Endodermal cell (in vitro differentiated cells): ENCODE results near the gene PAN2. TPM values are rescaled to one million over a fixed set of nuclear protein-coding genes. Genes with fewer than 3 reads are reported as not detected.

Experiments
- DNase-seq: peaks from one replicate; pipeline ENCODE4 v3.0.0-alpha.2; 2017
- H3K27ac ChIP-seq: 2 replicates; pipeline ENCODE4 v1.5.1; 2013; ENCODE audit warnings: mild to moderate bottlenecking, low read depth, low read length, moderate library complexity
- H3K27me3 ChIP-seq: 2 replicates; pipeline ENCODE4 v1.6.1; 2013; ENCODE audit warnings: mild to moderate bottlenecking, low read length, moderate library complexity; ENCODE audit not compliant: insufficient read depth, control insufficient read depth, poor library complexity, severe bottlenecking
- H3K36me3 ChIP-seq: 2 replicates; pipeline ENCODE4 v1.7.0; 2013; ENCODE audit warnings: mild to moderate bottlenecking, low read length, moderate library complexity; ENCODE audit not compliant: control insufficient read depth, insufficient read depth
- H3K4me1 ChIP-seq: one replicate; pipeline ENCODE4 v1.7.0; 2013; ENCODE audit warnings: low read length; ENCODE audit not compliant: control insufficient read depth, insufficient read depth
- H3K4me3 ChIP-seq: 2 replicates; pipeline ENCODE4 v1.5.1; 2013; ENCODE audit warnings: mild to moderate bottlenecking, low read length, moderate library complexity
- H3K9ac ChIP-seq: 2 replicates; pipeline ENCODE4 v1.6.1; 2013; ENCODE audit warnings: mild to moderate bottlenecking, low read length, moderate library complexity; ENCODE audit not compliant: poor library complexity, severe bottlenecking; ENCODE audit errors: extremely low read depth
- H3K9me3 ChIP-seq: 2 replicates; pipeline ENCODE4 v1.6.1; 2013; ENCODE audit warnings: mild to moderate bottlenecking, low read length, moderate library complexity; ENCODE audit not compliant: control insufficient read depth
- H3K27ac Mint-ChIP-seq: 2 replicates; pipeline ENCODE4 v1.8.0; 2020; ENCODE audit warnings: mixed read lengths
- H3K27me3 Mint-ChIP-seq: 2 replicates; pipeline ENCODE4 v1.8.0; 2021; ENCODE audit warnings: mild to moderate bottlenecking, mixed read lengths; ENCODE audit not compliant: insufficient read depth
- H3K36me3 Mint-ChIP-seq: 2 replicates; pipeline ENCODE4 v1.8.0; 2020; ENCODE audit warnings: low read depth, mixed read lengths
- H3K4me1 Mint-ChIP-seq: 2 replicates; pipeline ENCODE4 v1.8.0; 2020; ENCODE audit warnings: mixed read lengths
- H3K4me3 Mint-ChIP-seq: 2 replicates; pipeline ENCODE4 v1.8.0; 2020; ENCODE audit warnings: mild to moderate bottlenecking, moderate library complexity, mixed read lengths
- H3K9me3 Mint-ChIP-seq: 2 replicates; pipeline ENCODE4 v1.8.0; 2020; ENCODE audit warnings: mild to moderate bottlenecking, mixed read lengths
- CTCF ChIP-seq: fragments of 200-600 bp; sonication (generic); conservative IDR thresholded peaks from 2 replicates; pipeline ENCODE4 v1.5.0; 2021; ENCODE audit warnings: antibody characterized with exemption, mild to moderate bottlenecking
- WGBS, 2 experiments: methylation state at CpG; one replicate each; pipeline versions ENCODE4 v1.1.5 to v1.1.7; 2013; ENCODE audit warnings: missing lambda C conversion rate in 2 of 2, mixed read lengths in 1 of 2; ENCODE audit not compliant: insufficient coverage in 1 of 2, insufficient read length in 1 of 2; 5-methylcytosine and 5-hydroxymethylcytosine counted together
- total RNA-seq, 2 donors: library from RNA; stranded (reverse); fragmentation: NEBNext Ultra II Directional in 1 of 2; extraction: Animal tissue kit (Norgen Biotek cat#: 25700) in 1 of 2; gene quantifications; 2 replicates in 1 of 2; 3 replicates in 1 of 2; pipeline ENCODE4 v1.2.1, GENCODE V29; 2021

The PAN2 gene
- total RNA-seq, 2 donors from 2014 or later: 66.5 to 90.3 TPM

- no peak overlapping the region for H3K4me3 ChIP-seq
- peaks cover 13% of the 10 kb centered on the region for H3K9me3 Mint-ChIP-seq
- H3K9me3 ChIP-seq: peaks cover 4% of the 10 kb centered on the region
- H3K36me3 Mint-ChIP-seq: no peaks in the 10 kb centered on the region
- H3K36me3 ChIP-seq: no peaks in the 10 kb centered on the region
- 87 to 100% methylated on average over 1 of the region's 1 CpG for WGBS, 2 experiments
- H3K9ac ChIP-seq: no peak overlapping the region
- H3K4me1 Mint-ChIP-seq: peaks cover 13% of the 10 kb centered on the region
- no peak for DNase-seq
- no peak overlapping the region for H3K4me3 Mint-ChIP-seq
- no peak overlapping the region for H3K27ac ChIP-seq
- H3K4me1 ChIP-seq: peaks cover 3% of the 10 kb centered on the region
- no peak for TF ChIP-seq CTCF
- H3K27ac Mint-ChIP-seq: no peak overlapping the region
- no peaks in the 10 kb centered on the region for H3K27me3 ChIP-seq
- peaks cover 11% of the 10 kb centered on the region for H3K27me3 Mint-ChIP-seq
Observed at GRCh38 chr12:56373515-56373914, 39.7 kb upstream of the PAN2 start.

- H3K9ac ChIP-seq: no peak overlapping the region
- no peak for TF ChIP-seq CTCF
- Mint-ChIP-seq H3K36me3 (no peaks in the 10 kb centered on the region), H3K4me1 (no peaks in the 10 kb centered on the region), H3K4me3 (no peak overlapping the region), H3K9me3 (no peaks in the 10 kb centered on the region), H3K27me3 (peaks cover 31% of the 10 kb centered on the region), H3K27ac (no peak overlapping the region)
- no peak for DNase-seq
- no peak overlapping the region for H3K27ac ChIP-seq
- H3K27me3 ChIP-seq: no peaks in the 10 kb centered on the region
- H3K4me1 ChIP-seq: no peaks in the 10 kb centered on the region
- H3K36me3 ChIP-seq: no peaks in the 10 kb centered on the region
- no peak overlapping the region for H3K4me3 ChIP-seq
- WGBS, 2 experiments: 81 to 91% methylated on average over 2 to 3 of the region's 3 CpGs
- H3K9me3 ChIP-seq: no peaks in the 10 kb centered on the region
Observed at GRCh38 chr12:56366948-56367347, 33.1 kb upstream of the PAN2 start.

DNA sequence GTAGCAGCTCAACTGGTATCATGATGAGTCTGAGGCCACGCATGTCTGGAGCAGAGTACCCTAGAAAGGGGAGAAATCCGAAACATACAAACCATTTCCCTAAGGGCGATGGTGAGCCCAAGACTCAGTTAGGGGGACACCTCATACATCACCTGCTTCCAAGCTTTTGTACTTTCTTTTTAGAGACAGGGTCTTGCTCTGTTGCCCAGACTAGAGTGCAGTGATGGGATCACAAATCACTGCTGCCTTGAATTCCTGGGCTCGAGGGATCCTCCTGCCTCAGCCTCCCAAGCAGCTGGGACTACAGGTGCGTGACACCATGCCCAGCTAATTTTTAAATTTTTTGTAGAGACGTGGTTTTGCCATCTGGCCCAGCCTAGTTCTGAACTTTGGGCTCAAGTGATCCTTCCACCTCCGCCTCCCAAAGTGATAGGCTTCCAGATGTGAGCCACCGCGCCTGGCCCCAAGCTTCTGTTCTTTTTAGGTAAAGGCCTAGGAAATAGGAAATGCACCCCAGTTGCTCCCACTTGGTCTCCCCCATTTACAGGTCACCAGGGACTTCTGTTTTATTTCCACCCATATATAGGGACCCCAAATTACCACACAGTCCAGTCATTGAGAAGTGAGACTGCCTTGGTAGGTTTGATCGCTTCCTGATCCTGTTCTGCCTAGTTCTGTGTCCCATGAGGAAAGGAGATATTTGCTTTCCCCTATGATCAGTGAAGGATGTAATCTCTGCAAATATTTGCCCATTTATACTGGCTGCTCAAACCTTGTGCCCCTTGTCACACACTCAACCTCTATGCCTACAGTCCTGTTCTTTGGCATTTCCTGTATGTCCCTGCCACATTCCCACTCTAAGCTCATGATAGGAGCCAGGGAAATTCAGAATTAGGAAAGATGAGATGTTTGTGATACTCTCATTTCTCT, 28.6 kb upstream of the PAN2 start, which contains the start of gene APOF:
APOF (minus strand) TSS at position 728 of the 930 bp plus-strand sequence; CDS start at position 616, 112 bp downstream.
- no peak within 1 kb of the TSS for H3K27ac ChIP-seq
- H3K27ac Mint-ChIP-seq: no peak within 1 kb of the TSS
- H3K4me3 ChIP-seq: no peak within 1 kb of the TSS
- peaks cover 29% of the 10 kb centered on the region for H3K27me3 Mint-ChIP-seq
- H3K9me3 Mint-ChIP-seq: no peaks in the 10 kb centered on the region
- TF ChIP-seq CTCF: no peak
- no peaks in the 10 kb centered on the region for H3K27me3 ChIP-seq
- H3K4me3 Mint-ChIP-seq: peak within 1 kb of the TSS; percentile 88
- no peaks in the 10 kb centered on the region for H3K4me1 ChIP-seq
- no peaks in the 10 kb centered on the region for H3K36me3 Mint-ChIP-seq
- 90 to 91% methylated on average over 10 of the region's 10 CpGs for WGBS, 2 experiments
- peaks cover 6% of the 10 kb centered on the region for H3K4me1 Mint-ChIP-seq
- H3K36me3 ChIP-seq: no peaks in the 10 kb centered on the region
- peak; percentile 36 for DNase-seq
- no peaks in the 10 kb centered on the region for H3K9me3 ChIP-seq
- no peak within 1 kb of the TSS for H3K9ac ChIP-seq
